Skeletal muscle tissue (tissue), 5 donors: ENCODE data around the gene GPR15. TPM values are rescaled to one million over a fixed set of nuclear protein-coding genes. Genes with fewer than 3 reads are reported as not detected.

Source experiments
- H3K27ac ChIP-seq: one replicate; pipeline ENCODE4 v1.7.0; 2013; ENCODE audit warnings: mild to moderate bottlenecking, low read depth, low read length, inconsistent platforms
- H3K27me3 ChIP-seq, 3 donors: one replicate each; pipeline ENCODE4 v1.7.0; 2013; ENCODE audit warnings: low read length in 3 of 3; ENCODE audit not compliant: control insufficient read depth in 3 of 3, insufficient read depth in 3 of 3
- H3K36me3 ChIP-seq, 3 donors: one replicate each; pipeline ENCODE4 v1.7.0; 2013; ENCODE audit warnings: low read length in 3 of 3; ENCODE audit not compliant: control insufficient read depth in 3 of 3, insufficient read depth in 3 of 3
- H3K4me1 ChIP-seq, 3 donors: one replicate each; pipeline ENCODE4 v1.7.0; 2013; ENCODE audit warnings: low read length in 3 of 3, mild to moderate bottlenecking in 3 of 3; ENCODE audit not compliant: control insufficient read depth in 3 of 3, insufficient read depth in 3 of 3
- H3K4me3 ChIP-seq, 3 donors: one replicate each; pipeline ENCODE4 v1.7.0; 2013; ENCODE audit warnings: low read length in 3 of 3
- H3K9ac ChIP-seq, 3 donors: one replicate each; pipeline ENCODE4 v1.7.0; 2013; ENCODE audit warnings: low read length in 3 of 3, mild to moderate bottlenecking in 3 of 3, moderate library complexity in 2 of 3, low read depth in 1 of 3
- H3K9me3 ChIP-seq, 3 donors: one replicate each; pipeline ENCODE4 v1.7.0; 2013; ENCODE audit warnings: low read length in 3 of 3; ENCODE audit not compliant: control insufficient read depth in 3 of 3
- small RNA-seq: library from RNA; depleted of rRNA; stranded (forward); fragments of <200 nt; gene quantifications from one replicate; pipeline ENCODE3, GENCODE V24; 2014
- total RNA-seq: library from RNA; depleted of rRNA; stranded (reverse); fragments of >200 nt; gene quantifications from one replicate; pipeline ENCODE4 v1.2.3, GENCODE V29; 2014
- donor health status: Osteomylitis.

The GPR15 gene
- total RNA-seq, 1 donor from 2014 or later, result not detected

DNA sequence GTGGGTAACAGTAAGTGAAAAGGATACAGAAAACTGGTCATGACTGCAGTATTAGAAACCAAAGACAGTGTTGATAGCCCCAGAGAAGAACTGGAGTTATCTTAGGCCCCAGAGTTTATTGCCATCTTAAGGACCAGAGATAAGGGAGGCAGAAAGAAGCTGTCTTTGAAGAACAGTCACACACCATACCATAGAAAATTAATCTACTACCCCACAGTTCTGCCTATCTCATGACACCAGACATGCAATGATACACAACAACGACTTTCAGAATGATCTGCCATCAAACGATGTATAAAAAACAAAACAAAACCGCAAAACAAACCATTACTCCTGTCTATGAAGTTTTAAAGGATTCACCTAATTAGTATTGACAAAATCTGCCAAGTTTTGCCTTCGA lies 52.0 kb downstream of the GPR15 start:
- peaks cover 14 to 28% (median 21%) of the 10 kb centered on the region in 3 donors for H3K36me3 ChIP-seq
- H3K9me3 ChIP-seq, result no peaks in the 10 kb centered on the region
- no peak overlapping the region for H3K27ac ChIP-seq
- H3K27me3 ChIP-seq, result no peaks in the 10 kb centered on the region
- H3K4me3 ChIP-seq, result no peak overlapping the region
- H3K9ac ChIP-seq, result no peak overlapping the region
- no peaks in the 10 kb centered on the region for H3K4me1 ChIP-seq

Small RNA genes within 50 kb of the gene (small RNA-seq; reads per million reads assigned to genes)
- gene RPL38P4, result not detected

Other genes starting within 250 kb of the GPR15 start
- not detected for gene OR5H2, start 249.5 kb upstream of the GPR15 start, total RNA-seq
- gene OR5K4, start 178.1 kb upstream of the GPR15 start, total RNA-seq, result not detected
- gene OR5K3, start 141.3 kb upstream of the GPR15 start, total RNA-seq, result not detected
- gene OR5K1, start 68.8 kb upstream of the GPR15 start, total RNA-seq, result not detected
- gene OR5K2, start 34.3 kb upstream of the GPR15 start, total RNA-seq, result not detected
- 63.7 TPM for gene CLDND1, start 9.1 kb upstream of the GPR15 start, total RNA-seq
- gene CPOX, start 61.6 kb downstream of the GPR15 start, total RNA-seq, result 13.6 TPM
- gene ST3GAL6, start 231.4 kb downstream of the GPR15 start, total RNA-seq, result 14.1 TPM